ENCODE data around the gene CACNA1E.

The CACNA1E gene

GRCh38 chr1:181548497-181548896, 65.2 kb downstream of the CACNA1E start:
- Histone ChIP-seq H3K27ac (ENCODE audit: low read depth, low read length) (no peak overlapping the region), H3K4me1 (ENCODE audit: insufficient read depth, low read length) (peaks cover 9% of the 10 kb centered on the region; the same call in 1 of the 2 replicates), H3K4me3 (ENCODE audit: low read length) (no peak overlapping the region), H3K9ac (ENCODE audit: low read depth, low read length) (no peak overlapping the region), H3K9me3 (ENCODE audit: insufficient read depth, low read depth, low read length) (no peaks in the 10 kb centered on the region), H3K36me3 (ENCODE audit: insufficient read depth, low read length) (no peaks in the 10 kb centered on the region), H3K27me3 (ENCODE audit: insufficient read depth, low read length) (no peaks in the 10 kb centered on the region)
- 86% methylated on average over 1 of the region's 2 CpGs for WGBS

GRCh38 chr1:181551249-181551648, 67.9 kb downstream of the CACNA1E start:
- 76% methylated on average over 6 of the region's 6 CpGs for WGBS
- H3K36me3 ChIP-seq (ENCODE audit: insufficient read depth, low read length), result no peaks in the 10 kb centered on the region
- no peak overlapping the region for H3K27ac ChIP-seq (ENCODE audit: low read depth, low read length)
- H3K9ac ChIP-seq (ENCODE audit: low read depth, low read length), result no peak overlapping the region
- H3K9me3 ChIP-seq (ENCODE audit: insufficient read depth, low read depth, low read length), result no peaks in the 10 kb centered on the region
- H3K4me3 ChIP-seq (ENCODE audit: low read length), result no peak overlapping the region
- no peaks in the 10 kb centered on the region for H3K4me1 ChIP-seq (ENCODE audit: insufficient read depth, low read length)
- H3K27me3 ChIP-seq (ENCODE audit: insufficient read depth, low read length), result no peaks in the 10 kb centered on the region

GRCh38 chr1:181551754-181552153, 68.4 kb downstream of the CACNA1E start:
- Histone ChIP-seq H3K9ac (ENCODE audit: low read depth, low read length) (no peak overlapping the region), H3K9me3 (ENCODE audit: insufficient read depth, low read depth, low read length) (no peaks in the 10 kb centered on the region)
- 87% methylated on average over 3 of the region's 3 CpGs for WGBS

GRCh38 chr1:181554465-181554864, 71.1 kb downstream of the CACNA1E start:
- peaks cover 6% of the 10 kb centered on the region for H3K4me1 ChIP-seq (ENCODE audit: insufficient read depth, low read length)
- no peaks in the 10 kb centered on the region for H3K27me3 ChIP-seq (ENCODE audit: insufficient read depth, low read length)
- no peaks in the 10 kb centered on the region for H3K9me3 ChIP-seq (ENCODE audit: insufficient read depth, low read depth, low read length)
- H3K36me3 ChIP-seq (ENCODE audit: insufficient read depth, low read length), result no peaks in the 10 kb centered on the region
- no peak overlapping the region for H3K27ac ChIP-seq (ENCODE audit: low read depth, low read length)
- WGBS, result 93% methylated on average over 4 of the region's 4 CpGs
- H3K4me3 ChIP-seq (ENCODE audit: low read length), result no peak overlapping the region
- no peak overlapping the region for H3K9ac ChIP-seq (ENCODE audit: low read depth, low read length)

More at GRCh38 chr1:181551754-181552153, 68.4 kb downstream of the CACNA1E start:
- H3K27ac ChIP-seq (ENCODE audit: low read depth, low read length), result no peak overlapping the region
- no peaks in the 10 kb centered on the region for H3K36me3 ChIP-seq (ENCODE audit: insufficient read depth, low read length)
- no peaks in the 10 kb centered on the region for H3K27me3 ChIP-seq (ENCODE audit: insufficient read depth, low read length)
- H3K4me1 ChIP-seq (ENCODE audit: insufficient read depth, low read length), result peaks cover 4% of the 10 kb centered on the region
- H3K4me3 ChIP-seq (ENCODE audit: low read length), result no peak overlapping the region

- WGBS, result 58% methylated on average over 1 of the region's 2 CpGs
- H3K36me3 ChIP-seq (ENCODE audit: insufficient read depth, low read length), result no peaks in the 10 kb centered on the region
- no peaks in the 10 kb centered on the region for H3K9me3 ChIP-seq (ENCODE audit: insufficient read depth, low read depth, low read length)
- no peaks in the 10 kb centered on the region for H3K27me3 ChIP-seq (ENCODE audit: insufficient read depth, low read length)
- H3K4me1 ChIP-seq (ENCODE audit: insufficient read depth, low read length), result peaks cover 6% of the 10 kb centered on the region
- no peak overlapping the region for H3K27ac ChIP-seq (ENCODE audit: low read depth, low read length)
- no peak overlapping the region for H3K4me3 ChIP-seq (ENCODE audit: low read length)
- no peak overlapping the region for H3K9ac ChIP-seq (ENCODE audit: low read depth, low read length)
Measured at GRCh38 chr1:181556631-181557030, 73.3 kb downstream of the CACNA1E start.

- WGBS, result 88% methylated on average over 4 of the region's 4 CpGs
Measured at GRCh38 chr1:181557313-181557712, 74.0 kb downstream of the CACNA1E start.

GRCh38 chr1:181558416-181558815, 75.1 kb downstream of the CACNA1E start:
- H3K4me3 ChIP-seq (ENCODE audit: low read length), result no peak overlapping the region
- 94% methylated on average over 4 of the region's 4 CpGs for WGBS
- no peaks in the 10 kb centered on the region for H3K36me3 ChIP-seq (ENCODE audit: insufficient read depth, low read length)
- H3K9ac ChIP-seq (ENCODE audit: low read depth, low read length), result no peak overlapping the region
- peaks cover 6% of the 10 kb centered on the region for H3K4me1 ChIP-seq (ENCODE audit: insufficient read depth, low read length)
- H3K27me3 ChIP-seq (ENCODE audit: insufficient read depth, low read length), result no peaks in the 10 kb centered on the region
- no peak overlapping the region for H3K27ac ChIP-seq (ENCODE audit: low read depth, low read length)
- no peaks in the 10 kb centered on the region for H3K9me3 ChIP-seq (ENCODE audit: insufficient read depth, low read depth, low read length)

More at GRCh38 chr1:181557313-181557712, 74.0 kb downstream of the CACNA1E start:
- Histone ChIP-seq H3K36me3 (ENCODE audit: insufficient read depth, low read length) (no peaks in the 10 kb centered on the region), H3K4me1 (ENCODE audit: insufficient read depth, low read length) (peaks cover 6% of the 10 kb centered on the region), H3K9ac (ENCODE audit: low read depth, low read length) (no peak overlapping the region), H3K4me3 (ENCODE audit: low read length) (no peak overlapping the region), H3K9me3 (ENCODE audit: insufficient read depth, low read depth, low read length) (no peaks in the 10 kb centered on the region), H3K27me3 (ENCODE audit: insufficient read depth, low read length) (no peaks in the 10 kb centered on the region), H3K27ac (ENCODE audit: low read depth, low read length) (no peak overlapping the region)

GRCh38 chr1:181559142-181559541, 75.8 kb downstream of the CACNA1E start:
- H3K4me1 ChIP-seq (ENCODE audit: insufficient read depth, low read length), result peaks cover 6% of the 10 kb centered on the region
- no peak overlapping the region for H3K4me3 ChIP-seq (ENCODE audit: low read length)
- WGBS, result 1% methylated on average over 1 of the region's 1 CpG
- no peak overlapping the region for H3K27ac ChIP-seq (ENCODE audit: low read depth, low read length)
- no peaks in the 10 kb centered on the region for H3K9me3 ChIP-seq (ENCODE audit: insufficient read depth, low read depth, low read length)
- no peak overlapping the region for H3K9ac ChIP-seq (ENCODE audit: low read depth, low read length)
- H3K27me3 ChIP-seq (ENCODE audit: insufficient read depth, low read length), result no peaks in the 10 kb centered on the region
- no peaks in the 10 kb centered on the region for H3K36me3 ChIP-seq (ENCODE audit: insufficient read depth, low read length)

- H3K9ac ChIP-seq (ENCODE audit: low read depth, low read length), result no peak overlapping the region
- H3K27ac ChIP-seq (ENCODE audit: low read depth, low read length), result no peak overlapping the region
- H3K27me3 ChIP-seq (ENCODE audit: insufficient read depth, low read length), result no peaks in the 10 kb centered on the region
- no peak overlapping the region for H3K4me3 ChIP-seq (ENCODE audit: low read length)
- H3K36me3 ChIP-seq (ENCODE audit: insufficient read depth, low read length), result no peaks in the 10 kb centered on the region
- WGBS, result 96% methylated on average over 4 of the region's 4 CpGs
- H3K9me3 ChIP-seq (ENCODE audit: insufficient read depth, low read depth, low read length), result no peaks in the 10 kb centered on the region
- no peaks in the 10 kb centered on the region for H3K4me1 ChIP-seq (ENCODE audit: insufficient read depth, low read length)
Measured at GRCh38 chr1:181562395-181562794, 79.1 kb downstream of the CACNA1E start.

- Histone ChIP-seq H3K36me3 (ENCODE audit: insufficient read depth, low read length) (no peaks in the 10 kb centered on the region), H3K4me1 (ENCODE audit: insufficient read depth, low read length) (no peaks in the 10 kb centered on the region), H3K9me3 (ENCODE audit: insufficient read depth, low read depth, low read length) (no peaks in the 10 kb centered on the region), H3K9ac (ENCODE audit: low read depth, low read length) (no peak overlapping the region), H3K27ac (ENCODE audit: low read depth, low read length) (no peak overlapping the region), H3K27me3 (ENCODE audit: insufficient read depth, low read length) (no peaks in the 10 kb centered on the region), H3K4me3 (ENCODE audit: low read length) (no peak overlapping the region)
- 93% methylated on average over 4 of the region's 4 CpGs for WGBS
Measured at GRCh38 chr1:181568736-181569135, 85.4 kb downstream of the CACNA1E start.

GRCh38 chr1:181577475-181577874, 94.2 kb downstream of the CACNA1E start:
- H3K4me1 ChIP-seq (ENCODE audit: insufficient read depth, low read length), result no peaks in the 10 kb centered on the region
- no peaks in the 10 kb centered on the region for H3K27me3 ChIP-seq (ENCODE audit: insufficient read depth, low read length)
- 94% methylated on average over 8 of the region's 8 CpGs for WGBS
- H3K4me3 ChIP-seq (ENCODE audit: low read length), result no peak overlapping the region
- H3K27ac ChIP-seq (ENCODE audit: low read depth, low read length), result no peak overlapping the region
- no peaks in the 10 kb centered on the region for H3K9me3 ChIP-seq (ENCODE audit: insufficient read depth, low read depth, low read length)
- H3K36me3 ChIP-seq (ENCODE audit: insufficient read depth, low read length), result no peaks in the 10 kb centered on the region
- H3K9ac ChIP-seq (ENCODE audit: low read depth, low read length), result no peak overlapping the region

- 63% methylated on average over 3 of the region's 3 CpGs for WGBS
- Histone ChIP-seq H3K9me3 (ENCODE audit: insufficient read depth, low read depth, low read length) (no peaks in the 10 kb centered on the region), H3K9ac (ENCODE audit: low read depth, low read length) (no peak overlapping the region)
Measured at GRCh38 chr1:181583598-181583997, 100.3 kb downstream of the CACNA1E start.

More at GRCh38 chr1:181583598-181583997, 100.3 kb downstream of the CACNA1E start:
- no peaks in the 10 kb centered on the region for H3K27me3 ChIP-seq (ENCODE audit: insufficient read depth, low read length)
- H3K36me3 ChIP-seq (ENCODE audit: insufficient read depth, low read length), result no peaks in the 10 kb centered on the region
- H3K27ac ChIP-seq (ENCODE audit: low read depth, low read length), result no peak overlapping the region
- H3K4me3 ChIP-seq (ENCODE audit: low read length), result no peak overlapping the region
- peaks cover 11% of the 10 kb centered on the region for H3K4me1 ChIP-seq (ENCODE audit: insufficient read depth, low read length)
